GM19468 (cell line): Measurements from ENCODE around the gene ULBP2.

Source experiments
- ATAC-seq: cut with Tn5 transposase; IDR thresholded peaks from one replicate; pipeline ENCODE4 v1.9.1; 2021; ENCODE audit warnings: mild to moderate bottlenecking, moderate library complexity, moderate number of reproducible peaks; ENCODE audit not compliant: unreplicated experiment; ENCODE audit errors: extremely low read depth

Gene ULBP2, protein sequence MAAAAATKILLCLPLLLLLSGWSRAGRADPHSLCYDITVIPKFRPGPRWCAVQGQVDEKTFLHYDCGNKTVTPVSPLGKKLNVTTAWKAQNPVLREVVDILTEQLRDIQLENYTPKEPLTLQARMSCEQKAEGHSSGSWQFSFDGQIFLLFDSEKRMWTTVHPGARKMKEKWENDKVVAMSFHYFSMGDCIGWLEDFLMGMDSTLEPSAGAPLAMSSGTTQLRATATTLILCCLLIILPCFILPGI

DNA sequence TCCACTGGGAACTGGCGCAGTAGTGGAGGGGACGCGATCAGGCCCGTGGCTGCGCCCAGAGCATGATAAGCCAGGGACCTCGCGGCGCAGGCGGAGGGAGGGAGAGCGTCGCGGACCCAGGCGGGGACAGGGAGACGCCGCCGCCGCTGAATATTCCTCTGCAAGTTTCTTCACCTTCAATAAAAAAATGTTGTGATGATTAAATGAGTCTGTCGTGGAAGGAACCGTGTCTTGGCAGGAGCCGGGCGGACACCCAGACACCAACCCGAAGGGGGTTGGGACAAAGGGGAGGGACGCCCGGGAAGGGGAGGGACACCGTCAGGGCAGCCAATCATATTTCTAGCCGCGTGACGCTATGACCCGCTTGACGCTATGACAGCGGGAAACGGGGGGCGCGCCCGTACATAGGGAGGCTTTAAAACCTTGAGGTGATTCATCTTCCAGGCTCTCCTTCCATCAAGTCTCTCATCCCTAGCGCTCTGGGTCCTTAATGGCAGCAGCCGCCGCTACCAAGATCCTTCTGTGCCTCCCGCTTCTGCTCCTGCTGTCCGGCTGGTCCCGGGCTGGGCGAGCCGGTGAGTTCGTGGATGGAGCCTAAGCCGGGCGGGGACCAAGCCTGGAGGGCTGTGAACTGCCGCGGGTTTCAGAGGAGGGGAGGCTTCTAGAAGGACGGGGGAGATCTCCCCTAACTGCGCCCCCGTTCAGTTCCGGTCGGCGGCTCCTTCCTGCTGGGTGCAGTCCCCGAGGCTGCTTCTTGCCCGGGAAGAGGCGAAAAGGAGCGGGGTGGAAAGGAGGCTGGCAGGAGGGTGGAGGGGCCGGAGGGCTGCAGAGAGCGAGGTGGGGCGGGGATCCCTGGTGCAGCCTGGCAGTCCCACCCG, at the start of gene ULBP2:
TSS of gene ULBP2 (plus strand) at position 432 of the 878 bp plus-strand sequence. CDS start at position 491, 59 bp downstream.
- no peak for ATAC-seq

DNA sequence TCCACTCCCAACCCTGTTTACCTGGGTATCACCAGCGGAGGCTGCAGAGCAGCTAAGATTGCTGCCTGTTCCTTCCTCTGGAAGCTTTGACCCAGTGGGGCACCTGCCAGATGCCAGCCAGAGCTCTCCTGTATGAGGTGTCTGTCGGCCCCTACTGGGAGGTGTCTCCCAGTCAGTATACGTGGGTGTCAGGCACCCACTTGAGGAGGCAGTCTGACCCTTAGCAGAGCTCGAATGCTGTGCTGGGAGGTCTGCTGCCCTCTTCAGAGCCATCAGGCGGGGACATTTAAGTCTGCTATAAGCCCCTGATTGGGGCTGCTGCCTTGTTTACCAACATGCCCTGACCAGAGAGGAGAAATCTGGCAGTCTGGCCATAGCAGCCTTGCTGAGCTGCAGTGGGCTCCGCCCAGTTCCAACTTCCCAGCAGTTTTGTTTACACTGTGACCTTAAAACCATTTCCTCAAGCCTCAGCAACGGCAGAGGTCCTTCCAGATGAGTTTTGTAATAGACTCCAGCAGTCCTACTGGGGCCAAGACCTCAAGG, 46.7 kb upstream of the ULBP2 start:
- no peak for ATAC-seq

DNA sequence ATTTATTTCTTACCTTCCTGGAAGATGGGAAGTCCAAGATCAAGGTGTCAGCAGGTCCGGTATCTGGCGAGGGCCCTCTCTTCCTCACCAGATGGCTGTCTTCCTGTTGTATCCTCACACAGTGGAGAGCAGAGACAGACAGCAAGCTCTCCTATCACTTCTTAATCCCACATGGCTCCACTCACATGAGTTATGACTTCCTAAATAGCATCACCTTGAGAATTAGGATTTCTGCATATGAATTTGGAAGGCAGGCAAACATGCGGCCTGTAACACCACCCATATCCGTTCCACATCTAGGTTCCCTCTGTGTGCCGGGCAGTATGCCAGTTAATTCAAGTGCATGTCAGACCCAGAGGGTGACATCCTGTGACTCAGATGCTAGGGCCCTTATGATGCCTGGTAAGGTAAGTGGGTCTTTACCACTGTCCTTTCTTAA, 46.0 kb upstream of the ULBP2 start:
- no peak for ATAC-seq

DNA sequence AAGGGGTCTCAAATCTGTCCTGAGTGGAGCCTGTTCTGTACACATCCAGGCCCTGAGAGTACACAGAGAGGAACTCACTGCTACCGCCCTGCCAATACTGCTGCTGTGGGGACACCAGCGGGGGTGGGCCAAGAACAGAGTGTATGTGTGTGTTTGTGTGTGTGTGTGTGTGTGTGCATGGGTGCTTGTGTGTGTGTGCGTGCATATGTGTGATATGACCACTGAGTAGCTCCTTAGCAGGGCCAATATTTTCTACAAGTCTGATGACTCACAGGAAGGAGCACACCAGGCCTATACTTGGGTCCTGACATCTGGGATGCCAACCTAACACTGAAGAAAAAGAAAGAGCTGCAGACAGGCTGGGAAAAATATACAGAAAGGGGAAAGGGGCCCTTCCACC, 45.3 kb upstream of the ULBP2 start:
- no peak for ATAC-seq

DNA sequence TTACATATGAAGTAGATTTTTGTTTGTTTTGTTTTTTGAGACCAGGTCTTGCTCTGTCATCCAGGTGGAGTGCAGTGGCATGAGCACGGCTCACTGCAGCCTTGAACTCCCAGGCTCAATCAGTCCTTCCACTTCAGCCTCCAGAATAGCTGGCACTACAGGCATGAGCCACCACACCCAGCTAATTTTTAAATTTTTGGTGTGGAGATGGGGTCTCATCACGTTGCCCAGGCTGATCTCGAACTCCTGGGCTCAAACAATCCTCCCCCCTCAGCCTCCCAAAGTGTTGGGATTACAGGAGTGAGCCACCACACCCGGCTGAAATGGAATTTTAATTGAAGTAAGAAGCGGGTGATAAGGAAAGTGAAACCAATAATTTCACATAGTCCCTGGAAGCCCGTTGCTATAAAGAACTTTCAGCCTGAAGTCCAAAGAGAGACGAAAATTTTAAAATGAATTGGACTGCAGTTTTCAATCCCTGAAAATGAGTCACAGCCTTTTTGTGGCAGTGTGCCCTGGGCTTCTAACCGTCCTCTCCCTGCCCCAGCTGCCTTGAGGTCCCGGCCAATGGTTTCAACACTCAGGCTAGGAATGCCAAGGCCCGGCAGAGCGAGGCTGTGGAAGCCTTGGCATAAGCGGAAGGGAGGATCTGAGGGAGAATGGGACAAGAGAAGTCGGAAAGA, 44.7 kb upstream of the ULBP2 start:
- ATAC-seq, result no peak

DNA sequence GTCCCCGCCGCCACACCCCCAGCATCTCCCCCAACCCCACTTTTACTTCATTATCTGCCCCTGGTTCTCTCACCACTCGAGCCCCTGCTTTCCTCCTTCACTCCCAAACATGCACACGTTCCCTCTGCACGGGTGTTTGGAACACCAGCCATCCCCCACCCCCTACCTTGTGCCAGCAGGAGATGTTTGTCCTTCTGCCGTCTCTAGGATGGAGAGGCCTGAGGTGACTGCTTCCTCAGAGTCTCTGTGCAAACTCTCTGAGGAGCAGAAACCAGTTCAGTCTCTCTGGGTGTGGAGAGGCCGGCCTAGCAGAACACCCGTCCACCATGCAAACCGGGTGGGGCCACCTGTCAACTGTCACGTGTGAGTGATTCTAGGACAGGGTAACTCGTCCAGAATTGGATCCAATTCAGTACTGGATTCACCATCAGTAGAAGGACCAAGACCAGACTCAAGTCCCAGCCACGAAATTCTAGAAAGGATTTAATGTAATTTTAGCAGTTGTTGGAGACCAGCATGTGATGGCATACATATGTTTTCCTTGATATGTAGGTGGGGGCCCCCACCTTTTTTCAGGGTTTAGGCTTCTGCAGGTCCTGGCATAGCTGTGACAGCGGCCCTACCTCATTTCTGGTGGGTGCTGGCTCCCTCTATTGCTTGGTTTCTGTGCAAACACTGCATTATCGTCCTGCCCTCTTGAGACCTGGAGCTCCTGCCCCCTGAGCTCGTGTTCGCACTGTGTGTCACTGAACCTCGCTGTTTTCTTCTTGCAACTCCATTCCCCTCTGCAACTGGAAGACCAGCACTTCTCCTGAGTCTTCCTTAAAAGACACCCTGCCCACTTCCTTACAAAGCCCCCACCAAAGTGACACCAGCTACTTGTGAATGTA, 43.7 kb upstream of the ULBP2 start, which contains the start of gene RAET1E:
TSS of gene RAET1E (minus strand) at position 259 of the 890 bp plus-strand sequence. CDS start 7,212 bp downstream, outside the sequence.
- no peak for ATAC-seq

DNA sequence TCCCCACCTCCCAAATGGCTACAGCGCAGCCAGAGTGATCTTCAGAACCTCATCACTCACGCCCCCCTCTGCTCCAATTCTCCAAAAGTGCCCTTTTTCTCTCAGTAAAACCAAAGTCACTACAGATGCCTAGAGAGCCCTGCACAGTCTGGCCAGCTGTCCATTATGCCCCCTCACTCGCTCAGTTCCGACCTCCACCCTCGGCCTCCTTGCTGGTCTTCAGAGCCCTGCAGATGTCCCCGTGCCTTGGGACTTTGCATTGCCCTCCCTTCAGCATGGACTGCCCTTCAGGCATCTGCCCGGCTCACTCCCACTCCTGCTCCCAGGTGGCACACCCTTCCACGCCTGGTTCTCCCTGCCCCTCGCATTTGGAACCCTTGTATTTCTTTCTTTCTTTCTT, 42.8 kb upstream of the ULBP2 start:
- ATAC-seq, result no peak

DNA sequence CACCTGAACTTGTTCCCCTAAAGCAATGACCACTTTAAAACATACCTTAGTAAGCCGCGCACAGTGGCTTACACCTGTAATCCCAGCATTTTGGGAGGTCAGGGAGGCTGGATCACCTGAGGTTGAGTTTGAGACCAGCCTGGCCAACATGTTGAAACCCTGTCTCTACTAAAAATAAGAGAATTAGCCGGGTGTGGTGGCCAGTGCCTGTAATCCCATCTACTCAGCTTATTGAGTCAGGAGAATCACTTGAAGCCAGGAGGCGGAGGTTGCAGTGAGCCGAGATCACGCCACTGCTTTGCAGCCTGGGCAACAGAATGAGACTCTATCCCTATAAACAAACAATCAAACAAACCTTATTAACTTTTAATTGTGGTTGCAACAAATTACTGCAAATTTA, 42.3 kb upstream of the ULBP2 start:
- ATAC-seq, result no peak

DNA sequence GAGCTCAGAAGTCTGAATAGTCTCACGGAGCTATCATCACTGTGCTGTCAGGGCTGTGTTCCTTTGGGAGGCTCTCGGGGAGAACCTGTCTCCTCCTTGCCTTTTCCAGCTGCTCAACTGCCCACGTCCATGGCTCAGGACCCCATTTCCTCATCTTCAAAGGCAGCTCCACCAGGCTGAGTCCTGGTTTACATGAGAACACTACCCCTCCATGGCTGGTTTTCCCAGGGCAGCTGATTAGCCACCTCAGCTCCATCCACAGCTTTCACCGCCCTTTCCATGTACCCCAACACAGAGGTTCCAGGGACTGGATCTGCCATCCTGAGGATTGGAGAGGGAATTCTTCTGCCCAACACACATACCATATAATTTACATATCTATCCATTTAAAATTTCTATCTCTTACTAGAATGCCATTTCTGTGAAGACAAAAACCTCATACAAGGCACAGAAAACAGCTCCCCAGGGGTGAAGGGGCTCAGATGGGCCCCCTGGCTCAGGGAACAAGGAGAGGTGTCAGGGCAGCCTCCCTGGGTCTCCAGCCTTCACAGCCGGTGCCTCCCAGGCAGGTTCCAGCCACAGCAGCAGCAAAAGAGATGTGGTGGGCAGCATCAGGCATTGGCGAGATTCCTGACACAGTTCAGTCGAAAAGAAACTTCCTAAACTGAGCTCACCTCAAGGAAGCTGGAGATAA, 41.7 kb upstream of the ULBP2 start:
- ATAC-seq, result no peak

DNA sequence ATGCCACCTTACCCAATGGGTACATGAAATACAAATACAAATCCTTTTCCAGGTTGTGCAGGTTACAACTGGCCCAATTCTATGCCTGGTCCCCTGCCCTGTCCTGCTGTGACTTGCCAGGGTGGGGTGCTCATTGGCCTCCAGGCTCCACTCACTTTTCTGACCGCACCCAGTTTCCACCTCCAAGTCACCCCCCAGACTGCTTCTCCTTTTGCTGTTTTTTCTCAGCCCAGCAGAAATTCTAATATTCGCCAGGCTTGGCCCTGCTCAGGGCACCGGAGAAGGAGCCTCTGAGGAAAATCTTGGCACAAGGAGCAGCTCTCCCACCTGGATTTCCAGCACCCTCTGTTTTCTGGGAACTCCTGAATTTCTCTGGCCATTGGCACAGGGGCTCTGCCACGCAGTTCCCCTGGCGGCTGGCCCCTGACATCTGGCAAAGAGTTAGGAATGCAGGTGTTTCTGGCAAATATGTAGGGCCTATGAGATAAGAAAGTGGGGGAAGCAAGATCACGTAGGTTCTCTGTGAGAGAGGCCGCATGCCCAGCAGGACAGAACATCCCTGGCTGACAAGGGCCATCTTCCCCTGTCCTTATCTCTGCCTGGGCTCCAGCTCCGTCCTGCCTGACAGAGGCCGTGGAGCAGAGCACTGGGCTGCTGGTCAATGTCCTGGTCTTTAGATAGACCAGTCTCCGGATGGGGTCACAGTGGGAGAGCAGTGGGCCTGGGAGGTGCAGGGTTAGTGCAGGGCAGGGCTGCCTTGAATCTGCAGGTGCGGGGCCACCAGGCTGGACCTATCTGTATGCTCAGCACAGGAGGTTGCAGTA, 41.0 kb upstream of the ULBP2 start:
- ATAC-seq, result no peak

DNA sequence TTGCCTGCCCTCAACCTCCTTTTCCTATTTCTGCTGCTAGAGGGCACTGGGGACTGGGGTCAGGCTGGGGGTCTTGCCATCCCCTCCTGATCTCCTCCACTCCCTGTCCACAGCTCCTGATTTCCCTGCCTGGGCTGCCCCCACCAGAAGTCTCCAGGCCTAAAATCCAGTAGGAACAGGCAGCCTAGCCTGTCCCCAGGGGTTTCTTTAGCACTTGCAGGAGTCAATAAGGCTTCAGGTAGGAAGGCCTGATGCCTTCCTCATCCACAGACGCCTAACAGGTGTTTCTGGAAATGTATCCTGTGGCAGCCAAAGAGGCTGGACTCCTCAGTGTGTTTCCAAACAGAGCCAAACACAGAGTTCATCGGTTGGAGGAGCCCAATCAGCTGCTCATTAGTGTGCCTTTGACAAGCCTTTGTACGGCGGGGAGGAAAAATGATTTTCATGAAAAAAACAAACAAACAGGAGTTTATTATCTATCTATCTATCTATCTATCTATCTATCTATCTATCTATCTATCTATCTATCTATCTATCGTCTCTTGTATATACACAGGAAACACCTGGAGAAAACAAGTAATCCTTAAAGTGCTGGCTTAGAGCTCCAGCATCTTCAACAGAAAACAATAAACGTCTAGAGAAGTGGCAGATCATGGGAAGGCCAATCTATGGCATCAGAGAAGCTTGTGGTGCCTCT, 40.2 kb upstream of the ULBP2 start:
- ATAC-seq, result no peak

DNA sequence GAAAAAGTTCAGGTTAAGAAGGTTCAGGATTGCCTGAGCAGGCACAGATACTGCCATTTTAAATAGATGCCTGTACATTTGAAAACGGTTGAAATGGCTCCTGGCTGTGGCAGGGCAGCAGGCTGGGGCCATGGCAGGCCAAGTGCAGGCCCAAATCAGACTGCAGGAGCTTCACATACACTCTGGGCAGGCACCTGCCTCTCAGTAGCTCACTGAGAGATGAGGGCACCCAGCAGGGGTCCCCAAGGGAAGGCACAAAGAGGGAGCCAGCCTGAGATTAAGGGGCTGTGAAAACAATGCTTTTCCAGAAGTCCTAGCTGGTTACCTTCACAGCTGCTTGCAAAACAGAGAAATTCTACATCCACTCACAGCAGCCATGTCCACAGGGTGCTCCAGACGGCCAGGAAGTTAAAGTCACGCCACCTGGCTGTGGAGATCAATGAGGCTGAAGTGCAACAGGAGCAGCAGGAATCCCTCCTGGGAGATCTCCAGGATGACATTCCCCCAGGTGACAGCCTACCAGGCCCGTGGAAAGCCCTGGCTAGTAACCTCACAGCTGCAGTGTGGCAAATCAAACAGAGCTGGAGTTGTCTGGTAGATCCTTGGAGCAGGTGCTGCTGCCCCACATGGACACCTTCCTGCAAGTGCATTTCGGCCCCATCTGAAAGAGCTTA, 37.7 kb upstream of the ULBP2 start:
- ATAC-seq, result no peak

DNA sequence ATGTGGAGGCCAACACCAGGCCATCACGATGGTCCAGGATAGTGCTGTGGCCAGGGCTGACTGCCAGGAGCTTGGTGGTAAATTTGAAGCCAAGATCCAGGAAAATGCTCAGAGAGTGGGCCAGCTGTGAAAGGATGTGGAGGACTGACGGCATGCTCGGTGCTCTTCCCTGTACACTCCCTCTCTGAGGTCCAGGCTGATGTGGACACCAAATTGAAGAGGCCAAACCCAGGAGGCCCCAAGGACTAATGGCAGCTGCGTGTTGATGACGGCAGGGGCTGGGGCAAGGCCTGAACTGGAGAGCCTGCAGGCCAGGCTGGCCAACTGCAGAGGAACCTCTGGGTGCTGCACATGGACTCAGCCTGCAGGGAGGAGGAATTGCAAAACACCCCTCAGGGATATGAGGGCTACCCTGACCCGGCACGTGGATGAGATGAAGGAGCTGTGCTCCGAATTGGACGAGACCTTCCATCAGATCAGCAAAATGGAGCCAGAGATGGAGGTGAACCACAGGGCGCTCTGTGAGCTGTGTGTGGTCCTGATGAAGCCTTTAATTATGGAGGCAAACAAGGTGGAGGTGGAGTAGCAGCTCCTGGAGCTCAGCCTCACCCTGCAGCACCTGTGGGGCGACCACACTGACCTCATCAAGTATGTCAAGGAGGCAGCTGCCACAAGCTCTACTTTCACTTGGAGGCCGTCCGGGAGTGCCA, 37.0 kb upstream of the ULBP2 start:
- no peak for ATAC-seq

DNA sequence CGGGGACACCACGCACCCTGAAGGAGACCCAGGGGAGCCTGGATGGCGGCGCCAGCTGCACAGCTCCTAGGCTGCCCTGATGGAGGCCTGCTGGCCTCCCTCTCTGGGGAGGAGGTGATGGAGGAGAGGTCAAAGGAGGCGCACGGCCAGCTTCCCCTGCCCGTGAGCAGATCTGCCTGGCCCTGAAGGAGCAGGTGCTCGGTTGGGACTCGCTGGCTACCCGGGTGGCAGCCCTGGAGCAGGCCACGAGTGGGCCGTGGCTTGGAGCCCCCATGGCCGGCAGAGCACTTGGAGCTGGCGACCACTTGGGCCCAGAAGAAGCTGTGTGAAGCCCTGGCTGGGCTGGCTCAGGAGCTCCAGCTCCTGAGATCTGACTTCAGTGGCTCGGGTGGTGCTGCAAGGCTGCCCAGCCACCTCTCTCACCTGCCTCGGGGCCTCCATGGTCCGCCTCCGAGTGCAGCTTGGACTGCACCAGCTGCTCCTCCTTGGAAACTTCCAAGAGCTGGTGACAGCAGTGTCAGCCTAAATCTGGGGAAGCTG, 36.4 kb upstream of the ULBP2 start:
- ATAC-seq, result no peak

DNA sequence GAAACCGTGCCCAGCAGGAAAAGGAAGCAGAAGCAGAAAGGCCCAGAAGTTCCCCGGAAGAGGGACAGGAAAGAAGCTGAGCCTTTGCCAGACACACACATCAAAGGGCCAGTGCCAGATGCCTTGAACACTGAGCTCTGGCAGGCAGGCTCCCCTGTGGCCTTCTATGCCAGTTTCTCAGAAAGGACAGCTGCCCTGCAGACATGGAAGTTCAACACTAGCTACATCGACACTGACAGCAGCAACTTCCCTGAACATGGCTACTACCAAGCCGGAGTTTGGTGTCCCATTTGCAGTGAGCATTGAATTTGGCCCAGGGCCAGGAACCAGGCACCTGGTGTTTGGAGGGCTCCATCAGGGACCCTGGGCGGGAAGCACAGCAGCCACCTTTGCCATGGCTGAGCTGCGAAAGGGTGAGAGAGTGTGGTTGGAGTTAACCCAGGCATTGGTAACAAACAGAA, 35.9 kb upstream of the ULBP2 start:
- no peak for ATAC-seq

DNA sequence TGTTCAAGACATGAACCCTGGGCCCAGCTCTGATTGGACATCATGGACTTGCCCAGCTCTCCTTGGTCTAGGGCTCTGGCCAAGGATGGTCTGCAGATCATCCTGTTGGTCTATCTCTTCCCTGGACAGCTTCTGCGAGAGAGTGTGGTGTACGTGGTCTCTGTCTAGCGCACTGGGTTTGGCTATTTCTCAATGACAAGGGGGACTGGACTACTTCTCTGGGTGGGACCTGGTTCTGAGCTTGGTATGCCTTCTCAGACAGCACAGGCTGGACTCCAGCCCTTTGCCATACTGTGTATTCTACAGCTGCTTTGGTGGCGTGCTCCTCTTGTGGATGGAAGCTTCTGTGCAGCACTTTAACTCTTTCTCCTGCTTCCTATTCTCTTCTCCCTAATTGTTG, 35.4 kb upstream of the ULBP2 start:
- no peak for ATAC-seq
